HepG2 (cell line): Measurements from ENCODE around the gene CLP1. TPM values are rescaled to one million over a fixed set of nuclear protein-coding genes. Genes with fewer than 3 reads are reported as not detected.
A peak's percentile ranks its signal among the peaks of the same experiment; 100 is the strongest.

Experiments used
- ARHGAP35 ChIP-seq: sonication (generic); formaldehyde crosslinking; IDR thresholded peaks from 2 replicates; pipeline ENCODE4 v1.9.0; 2022; ENCODE audit warnings: mild to moderate bottlenecking, inconsistent platforms, moderate library complexity, missing genetic modification reagents, borderline replicate concordance
- CCAR2 ChIP-seq: fragments of 200-400 bp; formaldehyde crosslinking; optimal IDR thresholded peaks from 2 replicates; pipeline ENCODE3; 2018; ENCODE audit warnings: low read depth, mild to moderate bottlenecking, low read length, moderate library complexity
- ELF4 ChIP-seq: sonication (generic); formaldehyde crosslinking; IDR thresholded peaks from 2 replicates; pipeline ENCODE4 v1.5.0; 2020; ENCODE audit warnings: missing genetic modification reagents, mild to moderate bottlenecking, moderate library complexity, borderline replicate concordance
- GTF3A ChIP-seq: sonication (generic); formaldehyde crosslinking; conservative IDR thresholded peaks from 2 replicates; pipeline ENCODE4 v1.4.0; 2020; ENCODE audit warnings: mild to moderate bottlenecking, missing genetic modification reagents
- HOXD1 ChIP-seq: sonication (generic); formaldehyde crosslinking; IDR thresholded peaks from 2 replicates; pipeline ENCODE4 v1.5.0; 2020; ENCODE audit warnings: missing genetic modification reagents
- NFRKB ChIP-seq: fragments of 450-650 bp; IDR thresholded peaks from 2 replicates; pipeline ENCODE4 v1.6.1; 2017
- PTBP1 ChIP-seq: fragments of 200-400 bp; formaldehyde crosslinking; IDR thresholded peaks from 2 replicates; pipeline ENCODE4 v1.6.1; 2018; ENCODE audit warnings: low read length, low read depth; ENCODE audit not compliant: poor library complexity, severe bottlenecking
- SAFB2 ChIP-seq: sonication (generic); formaldehyde crosslinking; IDR thresholded peaks from 2 replicates; pipeline ENCODE4 v1.5.1; 2020; ENCODE audit warnings: missing genetic modification reagents, low read depth, mild to moderate bottlenecking, borderline replicate concordance
- STAT5B ChIP-seq: sonication (generic); formaldehyde crosslinking; IDR thresholded peaks from 2 replicates; pipeline ENCODE4 v1.4.0; 2020; ENCODE audit warnings: missing genetic modification reagents
- TBX3 ChIP-seq: fragments of 450-650 bp; IDR thresholded peaks from 2 replicates; pipeline ENCODE4 v1.6.1; 2017; ENCODE audit warnings: antibody characterized with exemption, mild to moderate bottlenecking, inconsistent platforms, borderline replicate concordance
- THAP8 ChIP-seq: sonication (generic); formaldehyde crosslinking; IDR thresholded peaks from 2 replicates; pipeline ENCODE4 v1.5.1; 2020; ENCODE audit warnings: missing genetic modification reagents, mild to moderate bottlenecking, borderline replicate concordance
- ZFP91 ChIP-seq: sonication (generic); formaldehyde crosslinking; IDR thresholded peaks from 2 replicates; pipeline ENCODE4 v1.9.0; 2022; ENCODE audit warnings: missing genetic modification reagents, mild to moderate bottlenecking, borderline replicate concordance
- ZMAT5 ChIP-seq: sonication (generic); formaldehyde crosslinking; IDR thresholded peaks from 2 replicates; pipeline ENCODE4 v1.5.0; 2020; ENCODE audit warnings: mild to moderate bottlenecking, low read depth, missing genetic modification reagents, borderline replicate concordance
- ZNF18 ChIP-seq: sonication (generic); formaldehyde crosslinking; IDR thresholded peaks from 2 replicates; pipeline ENCODE4 v1.8.0; 2022; ENCODE audit warnings: mild to moderate bottlenecking, missing genetic modification reagents; ENCODE audit not compliant: insufficient replicate concordance
- ZNF263 ChIP-seq: sonication (generic); formaldehyde crosslinking; IDR thresholded peaks from 2 replicates; pipeline ENCODE4 v1.4.0; 2020; ENCODE audit warnings: missing genetic modification reagents
- ZNF407 ChIP-seq: sonication (generic); formaldehyde crosslinking; IDR thresholded peaks from one replicate; pipeline ENCODE4 v1.5.1; 2020; ENCODE audit warnings: mild to moderate bottlenecking, missing genetic modification reagents; ENCODE audit errors: not compliant biosample characterization
- ZNF761 ChIP-seq: sonication (generic); formaldehyde crosslinking; conservative IDR thresholded peaks from 2 replicates; pipeline ENCODE4 v1.4.0; 2020; ENCODE audit warnings: mild to moderate bottlenecking, missing genetic modification reagents
- polyA plus RNA-seq, 8 experiments: library from polyadenylated mRNA; depleted of rRNA in 3 of 8; stranded (reverse) in 7 of 8; unstranded in 1 of 8; fragments of >200 nt; fragmentation: Illumina TruSeq in 4 of 8; extraction: Trizol in 4 of 8; gene quantifications; 2 replicates each; pipeline versions ENCODE4 v1.2.1 to v1.2.3, GENCODE V29; 2011 to 2016; ENCODE audit warnings: low read depth in 4 of 8, missing spikeins in 1 of 8, mixed read lengths in 1 of 8; ENCODE audit not compliant: insufficient read depth in 1 of 8
- total RNA-seq, 5 experiments: library from RNA; depleted of rRNA; stranded (reverse); fragments of >200 nt; fragmentation: Illumina TruSeq; extraction: Trizol; gene quantifications; 2 replicates each; pipeline ENCODE4 v1.2.3, GENCODE V29; 2016; ENCODE audit warnings: low read depth in 1 of 5

The CLP1 gene
- total and polyA plus RNA-seq, 2 of the 13 experiments (the other 11 are each of a cell fraction or from before 2014, with no cell fraction given), result 14.6 to 24.8 TPM

GRCh38 chr11:57668434-57668782 is 10.8 kb downstream of the CLP1 start (continued):
- no peak for TF ChIP-seq THAP8
- TF ChIP-seq GTF3A (CRISPR knock-in tag), result 0 out of 2 replicates have a peak, but pooled peaks have one; percentile 3
- TF ChIP-seq ZFP91, result no peak; the same call in 1 of the 2 replicates
- TF ChIP-seq ZNF407 (CRISPR knock-in tag), result peak; percentile 4
- TF ChIP-seq ZNF263 (CRISPR knock-in tag), result peak; percentile 86
- no peak for TF ChIP-seq NFRKB
- no peak for TF ChIP-seq PTBP1
- TF ChIP-seq TBX3, result no peak
- 0 out of 2 replicates have a peak, but pooled peaks have one; percentile 5 for TF ChIP-seq STAT5B (CRISPR knock-in tag)
- no peak for TF ChIP-seq CCAR2
- TF ChIP-seq ELF4, result no peak
- TF ChIP-seq ZNF18 (CRISPR knock-in tag), result peak; percentile 41
- TF ChIP-seq SAFB2 (CRISPR knock-in tag), result 0 out of 2 replicates have a peak, but pooled peaks have one; percentile 7
- peak; percentile 65; the same call in 1 of the 2 replicates for TF ChIP-seq HOXD1 (CRISPR knock-in tag)
- no peak for TF ChIP-seq ARHGAP35
- TF ChIP-seq ZNF761 (CRISPR knock-in tag), result 0 out of 2 replicates have a peak, but pooled peaks have one; percentile 9
- no peak for TF ChIP-seq ZMAT5
